Trophoblast cell (in vitro differentiated cells and primary cell): ENCODE results near the gene RSPH3.
"Not testable (repeated sequence)": the region's sequence is repeated elsewhere in the genome, so short reads cannot be mapped to it uniquely, and the experiment has no call there.

ENCODE experiments used
- DNase-seq, 2 donors: peaks; one replicate each; pipeline ENCODE4 v3.0.0-alpha.2; 2016
- H2AFZ ChIP-seq: 2 replicates; pipeline ENCODE4 v1.6.1; 2013; ENCODE audit warnings: low read length, moderate library complexity, mild to moderate bottlenecking; ENCODE audit not compliant: insufficient read depth, poor library complexity
- H2AK5ac ChIP-seq: 2 replicates; pipeline ENCODE4 v1.6.1; 2013; ENCODE audit warnings: mild to moderate bottlenecking, low read length
- H2BK120ac ChIP-seq: 2 replicates; pipeline ENCODE4 v1.6.1; 2013; ENCODE audit warnings: low read length, mild to moderate bottlenecking, moderate library complexity; ENCODE audit not compliant: insufficient read depth, poor library complexity
- H2BK12ac ChIP-seq: 2 replicates; pipeline ENCODE4 v1.6.1; 2013; ENCODE audit warnings: mild to moderate bottlenecking, low read length, moderate library complexity
- H2BK5ac ChIP-seq: 2 replicates; pipeline ENCODE4 v1.6.1; 2013; ENCODE audit warnings: low read length, low read depth, moderate library complexity, mild to moderate bottlenecking; ENCODE audit not compliant: poor library complexity
- H3K14ac ChIP-seq: 2 replicates; pipeline ENCODE4 v1.6.1; 2013; ENCODE audit warnings: mild to moderate bottlenecking, low read length
- H3K18ac ChIP-seq: 2 replicates; pipeline ENCODE4 v1.6.1; 2013; ENCODE audit warnings: mild to moderate bottlenecking, low read length
- H3K23ac ChIP-seq: 2 replicates; pipeline ENCODE4 v1.6.1; 2013; ENCODE audit warnings: low read length
- H3K27ac ChIP-seq: 2 replicates; pipeline ENCODE4 v1.5.1; 2013; ENCODE audit warnings: low read depth, mild to moderate bottlenecking, inconsistent platforms, low read length, moderate library complexity
- H3K27me3 ChIP-seq: 2 replicates; pipeline ENCODE4 v1.6.1; 2013; ENCODE audit warnings: inconsistent platforms, mild to moderate bottlenecking, low read length, moderate library complexity; ENCODE audit not compliant: insufficient read depth
- H3K36me3 ChIP-seq, 2 experiments: 1 replicate in 1 of 2; 2 replicates in 1 of 2; pipeline ENCODE4 v1.6.1; 2013; ENCODE audit warnings: low read length in 2 of 2, mild to moderate bottlenecking in 2 of 2, moderate library complexity in 1 of 2; ENCODE audit not compliant: insufficient read depth in 2 of 2, control insufficient read depth in 1 of 2
- H3K4ac ChIP-seq: 2 replicates; pipeline ENCODE4 v1.6.1; 2013; ENCODE audit warnings: low read depth, mild to moderate bottlenecking, low read length, moderate library complexity
- H3K4me1 ChIP-seq, 2 experiments: 1 replicate in 1 of 2; 2 replicates in 1 of 2; pipeline ENCODE4 v1.6.1; 2013; ENCODE audit warnings: low read length in 2 of 2, mild to moderate bottlenecking in 2 of 2, moderate library complexity in 1 of 2; ENCODE audit not compliant: insufficient read depth in 2 of 2, control insufficient read depth in 1 of 2
- H3K4me2 ChIP-seq: 2 replicates; pipeline ENCODE4 v1.6.1; 2013; ENCODE audit warnings: inconsistent platforms, mild to moderate bottlenecking, low read length, moderate library complexity
- H3K4me3 ChIP-seq: 2 replicates; pipeline ENCODE4 v1.5.1; 2013; ENCODE audit warnings: mild to moderate bottlenecking, low read depth, low read length, inconsistent platforms
- H3K79me1 ChIP-seq: one replicate; pipeline ENCODE4 v1.6.1; 2013; ENCODE audit warnings: low read length
- H3K79me2 ChIP-seq: 2 replicates; pipeline ENCODE4 v1.6.1; 2013; ENCODE audit warnings: low read length, mild to moderate bottlenecking; ENCODE audit not compliant: control insufficient read depth, insufficient read depth, poor library complexity
- H3K9ac ChIP-seq: 2 replicates; pipeline ENCODE4 v1.6.1; 2013; ENCODE audit warnings: mild to moderate bottlenecking, low read length
- H3K9me3 ChIP-seq: 2 replicates; pipeline ENCODE4 v1.6.1; 2013; ENCODE audit warnings: low read depth, mild to moderate bottlenecking, control low read depth, inconsistent platforms, low read length; ENCODE audit not compliant: insufficient read depth
- H4K12ac ChIP-seq: 2 replicates; pipeline ENCODE4 v1.6.1; 2013; ENCODE audit warnings: low read depth, mild to moderate bottlenecking, low read length, moderate library complexity
- H4K8ac ChIP-seq: 2 replicates; pipeline ENCODE4 v1.6.1; 2013; ENCODE audit warnings: low read depth, mild to moderate bottlenecking, low read length, moderate library complexity
- H4K91ac ChIP-seq: one replicate; pipeline ENCODE4 v1.6.1; 2013; ENCODE audit warnings: low read depth, mild to moderate bottlenecking, low read length, moderate library complexity
- WGBS: extraction: QIAGEN DNeasy Blood & Tissue Kit; methylation state at CpG from one replicate; pipeline ENCODE4 v1.1.7; 2013; ENCODE audit warnings: missing lambda C conversion rate; ENCODE audit not compliant: insufficient read length, insufficient coverage; ENCODE audit errors: extremely low coverage; 5-methylcytosine and 5-hydroxymethylcytosine counted together

Gene RSPH3

DNA sequence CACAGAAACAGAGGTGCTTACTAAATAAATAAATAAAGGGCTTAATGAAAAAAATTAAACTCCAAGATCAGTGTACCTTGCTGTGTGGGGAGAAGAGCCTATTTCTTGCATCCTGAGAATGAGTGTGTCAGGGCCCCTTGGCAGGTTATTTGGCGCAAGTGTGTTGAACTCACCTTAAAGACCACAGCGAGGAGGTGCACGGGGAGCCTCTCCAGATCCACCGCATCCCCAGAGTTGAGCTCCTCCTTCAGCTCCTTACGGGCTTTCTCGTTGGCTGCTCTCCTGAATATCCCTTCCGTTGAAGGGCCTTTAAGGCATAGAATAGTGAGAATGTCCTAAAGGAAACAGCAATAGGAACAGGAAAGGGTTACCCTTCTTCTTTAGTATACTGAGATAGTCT lies 41.2 kb upstream of the RSPH3 start:
- no peak overlapping the region for H2BK12ac ChIP-seq
- H2BK120ac ChIP-seq: no peak overlapping the region
- no peak overlapping the region for H2AK5ac ChIP-seq
- no peak overlapping the region for H3K27ac ChIP-seq
- no peak overlapping the region for H3K9ac ChIP-seq
- WGBS: no CpG with 5 or more reads among the region's 7 CpGs
- H3K4me1 ChIP-seq: peaks cover 0 to 2% of the 10 kb centered on the region in 2 experiments
- H3K18ac ChIP-seq: no peak overlapping the region
- no peak overlapping the region for H3K4me2 ChIP-seq
- no peak overlapping the region for H2BK5ac ChIP-seq
- DNase-seq: no peak
- H4K8ac ChIP-seq: no peak overlapping the region
- no peaks in the 10 kb centered on the region for H3K79me1 ChIP-seq
- H3K79me2 ChIP-seq: no peaks in the 10 kb centered on the region
- no peak overlapping the region for H3K4ac ChIP-seq
- no peaks in the 10 kb centered on the region for H3K27me3 ChIP-seq
- H3K4me3 ChIP-seq: no peak overlapping the region
- H2AFZ ChIP-seq: no peak overlapping the region
- H3K14ac ChIP-seq: no peak overlapping the region
- H3K23ac ChIP-seq: no peak overlapping the region
- H3K36me3 ChIP-seq: no peaks in the 10 kb centered on the region
- H3K9me3 ChIP-seq: no peaks in the 10 kb centered on the region
- H4K12ac ChIP-seq: no peak overlapping the region
- H4K91ac ChIP-seq: no peak overlapping the region

DNA sequence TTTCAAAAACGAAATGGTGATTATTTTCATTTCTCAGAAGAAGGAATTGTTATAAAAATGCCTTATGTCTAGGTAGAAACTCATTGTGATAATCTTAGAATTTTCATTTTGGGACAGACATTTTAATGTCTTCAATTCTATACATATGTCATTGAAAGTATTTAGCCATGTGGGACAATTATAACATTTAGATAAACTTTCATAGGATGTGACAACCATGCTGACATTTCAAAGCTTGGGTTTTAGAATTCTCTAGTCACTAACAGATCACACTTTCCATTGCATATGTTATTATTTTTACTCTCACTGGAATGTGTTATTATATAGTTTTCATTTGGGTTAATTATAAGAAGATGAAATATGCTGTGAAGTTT lies 39.9 kb upstream of the RSPH3 start:
- Histone ChIP-seq H3K79me2 (no peaks in the 10 kb centered on the region), H4K91ac (no peak overlapping the region), H2AFZ (no peak overlapping the region), H3K14ac (no peak overlapping the region), H3K9me3 (no peaks in the 10 kb centered on the region), H3K4me3 (no peak overlapping the region), H3K79me1 (no peaks in the 10 kb centered on the region), H3K27me3 (no peaks in the 10 kb centered on the region), H3K4me2 (no peak overlapping the region), H3K18ac (no peak overlapping the region), H3K27ac (no peak overlapping the region), H4K12ac (no peak overlapping the region), H3K9ac (no peak overlapping the region), H2BK12ac (no peak overlapping the region), H3K4ac (no peak overlapping the region), H3K4me1 (peaks cover 0 to 2% of the 10 kb centered on the region in 2 experiments), H2BK120ac (no peak overlapping the region), H2AK5ac (no peak overlapping the region), H3K36me3 (no peaks in the 10 kb centered on the region), H4K8ac (no peak overlapping the region), H2BK5ac (no peak overlapping the region), H3K23ac (no peak overlapping the region)
- DNase-seq: no peak
- no CpG with 5 or more reads among the region's 1 CpG for WGBS

DNA sequence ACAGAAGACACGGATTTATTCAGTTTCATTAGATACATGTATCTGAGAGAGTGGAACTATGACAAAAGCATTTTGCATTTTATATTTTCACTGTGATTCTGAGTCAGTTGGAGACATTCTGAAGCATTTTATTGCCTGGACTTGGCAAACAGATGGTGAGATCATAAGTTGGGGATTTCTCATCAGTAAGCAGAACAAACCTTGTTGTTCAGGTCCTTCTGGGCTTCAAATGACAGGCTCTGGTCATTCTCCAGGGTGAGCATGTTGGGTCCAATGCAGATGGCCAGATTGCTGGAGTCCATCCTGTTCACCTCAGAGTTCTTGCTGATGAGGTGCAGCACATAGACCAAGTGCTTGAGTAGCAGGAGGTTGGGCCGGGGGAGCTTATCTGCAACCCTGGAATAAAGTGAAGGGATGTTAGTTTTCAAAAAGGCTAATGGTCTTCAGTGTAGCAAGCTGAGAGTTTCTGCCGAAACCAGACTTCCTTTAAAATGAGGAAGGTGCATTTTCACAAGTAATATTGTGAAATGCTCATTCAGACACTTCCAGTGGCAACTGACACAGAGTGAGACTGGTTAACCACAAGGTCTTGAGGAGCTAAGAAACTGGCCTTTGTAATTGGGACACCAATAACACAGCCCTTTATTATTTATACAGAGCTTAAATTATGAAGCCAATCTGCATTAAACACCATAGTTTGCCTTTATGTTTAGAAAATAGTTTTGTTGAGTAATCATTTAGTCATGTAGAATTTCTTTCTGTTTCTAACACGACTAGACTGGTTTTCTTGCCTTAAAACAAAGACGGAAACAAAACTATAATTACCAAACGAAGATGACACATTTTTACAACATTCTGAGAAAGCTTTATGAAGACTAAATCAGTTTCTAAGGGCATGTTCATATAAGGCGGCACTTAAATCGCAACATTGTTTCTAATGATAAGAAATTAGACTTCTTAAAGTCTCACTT lies 39.2 kb upstream of the RSPH3 start:
- Histone ChIP-seq H3K14ac (no peak overlapping the region), H3K9me3 (no peaks in the 10 kb centered on the region), H3K23ac (no peak overlapping the region), H4K12ac (no peak overlapping the region), H3K4me2 (no peak overlapping the region), H3K4me3 (no peak overlapping the region), H3K27ac (no peak overlapping the region), H3K9ac (no peak overlapping the region), H4K91ac (no peak overlapping the region), H3K79me1 (no peaks in the 10 kb centered on the region), H4K8ac (no peak overlapping the region), H3K36me3 (no peaks in the 10 kb centered on the region), H3K18ac (no peak overlapping the region), H3K4ac (no peak overlapping the region), H3K27me3 (no peaks in the 10 kb centered on the region), H2AK5ac (no peak overlapping the region), H2AFZ (no peak overlapping the region), H2BK12ac (no peak overlapping the region), H3K79me2 (no peaks in the 10 kb centered on the region), H2BK5ac (no peak overlapping the region), H2BK120ac (no peak overlapping the region), H3K4me1 (peaks cover 0 to 2% of the 10 kb centered on the region in 2 experiments)
- WGBS: no CpG with 5 or more reads among the region's 8 CpGs
- DNase-seq: peak in 1 of 2 donors; percentile 60

DNA sequence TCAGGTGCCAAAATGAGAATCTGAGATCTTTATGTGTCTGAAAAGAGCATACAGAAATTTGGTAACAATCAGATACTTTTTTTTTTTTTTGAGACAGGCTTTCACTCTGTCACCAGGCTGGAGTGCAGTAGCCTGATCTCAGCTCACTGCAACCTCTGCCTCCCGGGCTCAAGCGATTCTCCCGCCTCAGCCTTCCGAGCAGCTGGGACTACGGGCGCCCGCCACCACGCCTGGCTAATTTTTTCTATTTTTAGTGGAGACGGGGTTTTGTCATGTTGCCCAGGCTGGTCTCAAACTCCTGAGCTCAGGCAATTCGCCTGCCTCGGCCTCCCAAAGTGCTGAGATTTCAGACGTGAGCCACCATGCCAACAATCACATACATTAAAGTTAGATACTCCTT lies 38.3 kb upstream of the RSPH3 start:
- not testable (repeated sequence) for H2AK5ac ChIP-seq, H3K14ac ChIP-seq, H2BK5ac ChIP-seq, H3K27ac ChIP-seq, H3K27me3 ChIP-seq, H3K9me3 ChIP-seq, H4K91ac ChIP-seq, H3K79me2 ChIP-seq, H4K12ac ChIP-seq, H3K4me1 ChIP-seq, H3K4me3 ChIP-seq, H2BK12ac ChIP-seq, H3K9ac ChIP-seq, H3K4me2 ChIP-seq, H3K23ac ChIP-seq, H3K79me1 ChIP-seq, H4K8ac ChIP-seq, H2BK120ac ChIP-seq, H2AFZ ChIP-seq, H3K36me3 ChIP-seq, H3K18ac ChIP-seq, H3K4ac ChIP-seq
- peak in 1 of 2 donors; percentile 27 for DNase-seq
- WGBS: no CpG with 5 or more reads among the region's 12 CpGs
